Stimulated activated CD4-positive, alpha-beta T cell treated with anti-CD3 and anti-CD28 coated beads, Interleukin-15, amount 100 ng/mL, for 48 hours (primary cell): Measurements from ENCODE around the gene SOX14.

Experiments
- DNase-seq, 2 donors: peaks; one replicate each; pipeline ENCODE4 v3.0.0-alpha.2; 2020; ENCODE audit warnings: low read depth in 2 of 2

SOX14 gene

DNA sequence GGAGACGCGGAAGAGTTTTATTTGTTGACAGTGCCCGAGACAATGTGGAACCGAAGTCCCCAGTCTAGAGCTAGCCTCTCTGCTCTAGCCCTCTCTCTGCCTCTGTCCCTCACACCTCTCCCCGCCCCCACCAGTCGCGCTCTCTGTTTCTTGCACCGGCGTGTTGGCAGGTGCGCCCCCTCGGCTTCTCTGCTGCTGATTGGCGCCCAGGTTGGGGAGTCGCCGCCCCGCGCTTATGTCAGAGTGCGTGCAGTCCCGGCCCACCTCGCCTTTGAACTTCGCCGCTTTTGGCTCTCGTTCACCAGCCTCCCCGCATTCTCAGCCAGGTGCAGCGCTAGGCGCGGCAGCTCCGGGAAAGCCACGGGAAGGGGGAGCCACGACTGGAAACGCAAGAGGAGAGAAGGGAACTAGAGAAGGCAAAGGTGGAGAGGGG is at the start of gene SOX14:
TSS of gene SOX14 (plus strand) at position 315 of the 433 bp plus-strand sequence. CDS start 470 bp downstream, outside the sequence.
- DNase-seq, result no peak

DNA sequence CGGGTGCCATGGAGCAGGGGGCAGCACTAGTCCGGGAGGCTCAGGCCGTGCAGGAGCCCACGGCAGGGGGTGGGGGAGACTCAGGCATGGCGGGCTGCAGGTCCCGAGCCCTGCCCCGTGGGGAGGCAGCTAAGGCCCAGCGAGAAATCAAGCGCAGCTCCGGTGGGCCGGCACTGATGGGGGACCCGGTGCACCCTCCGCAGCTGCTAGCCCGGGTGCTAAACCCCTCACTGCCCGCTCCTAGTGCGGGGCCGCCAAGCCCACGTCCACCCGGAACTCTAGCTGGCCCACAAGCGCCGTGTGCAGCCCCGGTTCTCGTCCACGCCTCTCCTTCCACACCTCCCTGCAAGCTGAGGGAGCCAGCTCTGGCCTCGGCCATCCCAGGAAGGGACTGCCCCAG is 49.6 kb upstream of the SOX14 start:
- no peak for DNase-seq

DNA sequence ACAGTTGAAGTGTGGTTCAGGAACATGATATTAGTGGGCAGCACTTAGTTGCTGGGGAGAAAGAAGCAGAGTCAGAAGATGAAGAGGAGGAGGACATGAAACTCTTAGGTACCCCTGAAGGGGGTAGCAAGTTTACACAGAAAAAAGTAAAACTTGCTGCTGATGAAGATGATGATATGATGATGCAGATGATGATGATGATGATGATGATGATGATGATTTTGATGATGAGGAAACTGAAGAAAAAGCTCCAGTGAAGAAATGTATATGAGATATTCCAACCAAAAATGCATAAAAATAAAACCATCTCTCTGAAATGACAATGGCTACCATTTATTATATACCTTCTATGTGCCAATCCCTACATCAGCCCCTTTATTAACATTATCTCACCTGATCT is 39.9 kb upstream of the SOX14 start:
- no peak for DNase-seq

DNA sequence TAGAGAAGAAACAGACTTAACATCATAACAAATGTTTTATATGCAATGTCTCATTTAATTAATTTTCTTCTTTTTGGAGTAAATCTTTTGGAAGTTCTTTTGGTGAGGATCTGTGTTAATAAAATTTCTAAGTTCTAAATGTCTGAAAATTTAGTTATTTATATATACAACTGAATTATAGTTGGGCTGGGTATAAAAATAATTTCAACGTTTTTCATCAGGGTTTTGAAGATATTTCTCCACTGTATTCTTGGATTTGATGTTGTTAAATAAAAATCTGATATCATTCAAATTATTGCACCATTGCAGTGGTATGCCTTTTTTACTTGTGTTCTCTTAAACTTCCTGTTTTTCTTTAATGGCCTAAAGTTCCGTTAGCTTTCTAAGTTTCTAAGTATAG is 26.9 kb upstream of the SOX14 start:
- no peak for DNase-seq

DNA sequence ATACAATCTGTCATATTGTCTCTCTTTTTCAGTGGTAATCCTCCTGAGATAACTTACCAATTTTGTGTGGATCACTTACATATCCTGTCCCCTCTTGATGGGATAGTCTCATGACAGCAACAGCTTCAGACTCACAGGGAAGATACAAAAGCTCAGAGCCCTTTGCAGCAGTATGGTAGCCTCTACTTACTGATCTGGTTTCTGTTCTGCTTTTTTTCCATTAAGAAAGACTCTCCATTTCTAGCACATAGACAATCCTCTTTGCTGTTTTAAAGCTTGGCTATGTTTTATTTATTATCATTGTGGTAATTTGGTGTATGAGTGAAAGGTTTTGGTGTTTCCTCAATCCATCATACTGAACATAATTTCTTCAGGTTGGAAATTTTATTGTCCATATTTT is 25.4 kb upstream of the SOX14 start:
- DNase-seq, result no peak

DNA sequence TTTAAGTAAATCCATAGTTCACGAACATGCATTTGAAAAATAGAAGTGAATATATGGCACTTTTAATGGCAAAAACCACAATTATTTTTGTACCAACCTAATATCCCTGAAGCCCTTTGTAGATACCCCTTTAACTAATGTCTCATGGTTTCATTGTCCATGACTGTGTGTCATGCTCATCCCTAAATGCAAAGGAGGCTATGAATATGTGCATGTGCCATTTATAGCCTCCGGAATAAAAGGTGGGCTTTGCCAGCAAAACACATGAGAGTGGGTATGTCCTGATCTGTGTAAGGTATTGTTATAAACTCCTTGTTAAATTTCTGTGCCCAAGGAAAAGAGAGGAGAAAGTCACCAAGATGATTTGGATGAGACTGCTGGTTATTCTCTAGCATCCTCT is 20.5 kb upstream of the SOX14 start:
- no peak for DNase-seq

DNA sequence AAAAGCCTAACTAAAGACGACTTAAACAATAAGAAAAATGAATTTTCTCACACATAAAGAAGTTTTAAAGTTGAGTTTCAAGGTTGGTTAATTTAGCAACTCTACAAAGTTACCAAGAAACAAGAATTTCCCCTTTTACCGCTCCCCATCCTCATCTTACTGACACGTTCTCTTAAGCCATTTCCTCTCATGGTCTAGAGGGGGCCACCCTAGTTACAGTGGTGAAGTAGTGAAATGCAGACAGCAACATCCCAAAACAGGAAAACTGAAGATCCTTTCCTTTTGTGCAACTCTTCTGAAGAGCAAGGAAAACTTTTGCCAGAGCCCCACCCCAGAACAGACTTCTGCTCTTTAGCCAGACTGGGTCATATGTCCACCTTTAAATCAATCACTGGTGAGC is 17.3 kb upstream of the SOX14 start:
- no peak for DNase-seq

- no peak for DNase-seq
Measured at GRCh38 chr3:137759505-137759904, 4.6 kb upstream of the SOX14 start.

DNA sequence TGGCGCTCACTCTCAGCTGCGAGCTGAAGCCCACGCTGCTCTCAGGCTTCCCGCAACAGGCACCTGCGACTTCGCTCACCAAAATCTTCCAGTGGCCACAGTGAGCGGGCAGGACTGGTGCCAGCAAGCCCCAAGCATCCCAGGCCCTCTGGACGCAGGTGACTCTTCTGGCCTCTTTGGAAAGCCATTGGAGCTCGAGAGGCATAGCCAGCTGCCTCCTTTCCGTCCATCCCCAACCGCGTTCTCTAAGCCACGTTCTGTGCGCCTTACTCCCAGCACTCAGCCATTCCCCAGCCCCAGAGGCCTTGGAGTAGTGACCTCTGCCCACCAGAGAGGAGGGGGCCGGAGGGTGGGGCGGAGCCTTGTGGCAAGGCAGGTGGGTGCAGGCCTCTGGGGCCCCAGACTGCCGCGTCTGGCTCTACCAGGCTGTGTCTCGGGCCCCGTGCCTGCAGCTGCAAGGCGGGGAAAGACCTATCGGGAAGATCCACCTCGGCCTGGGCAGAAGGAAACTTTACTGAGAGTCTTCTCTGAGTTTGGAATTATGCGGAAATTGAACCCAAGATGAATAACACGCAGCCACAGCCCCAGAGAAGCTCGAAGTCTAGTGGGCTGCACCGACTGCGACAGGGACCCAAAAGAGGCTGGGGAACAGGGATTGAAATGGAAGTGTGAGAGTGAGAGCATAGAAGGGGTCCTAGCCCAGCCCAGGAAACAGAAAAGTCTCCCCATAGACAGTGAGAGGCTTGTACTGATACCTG is 3.6 kb upstream of the SOX14 start:
- DNase-seq, result no peak

- no peak for DNase-seq
Measured at GRCh38 chr3:137761099-137761562, 3.0 kb upstream of the SOX14 start.

DNA sequence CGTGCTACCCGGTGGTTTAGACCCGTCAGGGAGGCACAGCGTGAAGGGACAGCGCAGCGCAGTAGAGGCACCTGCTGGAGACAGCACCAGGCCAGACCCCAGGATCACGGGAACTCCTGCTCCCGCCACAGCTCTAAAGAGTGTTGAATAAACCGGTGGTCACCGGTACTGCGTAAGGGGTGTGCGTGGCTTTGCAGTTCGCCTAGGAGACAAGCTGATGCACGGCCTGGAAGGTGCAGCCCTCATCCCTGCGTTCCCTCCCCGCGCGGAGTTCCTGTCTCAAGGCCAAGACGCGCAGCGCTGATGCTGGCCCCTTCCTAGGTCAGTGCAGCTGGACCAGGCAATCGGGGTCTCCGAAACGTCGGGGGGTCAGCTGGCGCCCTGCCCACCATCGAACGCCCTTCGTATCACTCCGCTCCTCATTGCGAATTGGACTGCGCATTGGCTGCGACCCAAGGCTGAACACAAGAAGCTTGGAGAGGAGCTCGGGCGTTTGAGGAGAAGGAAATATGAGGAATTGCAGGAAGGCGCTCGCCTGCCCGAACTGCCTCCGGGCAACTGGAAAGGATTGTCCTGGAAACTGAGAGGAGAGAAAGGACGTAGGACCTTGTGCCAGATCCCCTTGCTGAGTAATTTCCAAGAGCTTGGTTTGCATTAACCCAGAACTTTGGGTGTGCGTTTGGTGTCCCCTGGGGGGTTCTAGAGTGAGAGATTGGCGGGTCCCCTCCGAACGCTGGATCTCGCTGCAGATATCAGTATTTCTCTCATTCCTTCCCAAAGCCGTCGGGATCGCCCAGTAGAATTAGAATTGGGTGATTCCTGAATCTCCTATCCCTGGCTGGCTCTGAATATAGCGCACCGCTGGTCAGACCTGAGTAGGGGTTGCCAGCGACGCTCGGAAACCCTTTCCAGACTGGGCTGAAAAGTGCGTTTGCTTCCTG is 2.3 kb upstream of the SOX14 start:
- no peak for DNase-seq

DNA sequence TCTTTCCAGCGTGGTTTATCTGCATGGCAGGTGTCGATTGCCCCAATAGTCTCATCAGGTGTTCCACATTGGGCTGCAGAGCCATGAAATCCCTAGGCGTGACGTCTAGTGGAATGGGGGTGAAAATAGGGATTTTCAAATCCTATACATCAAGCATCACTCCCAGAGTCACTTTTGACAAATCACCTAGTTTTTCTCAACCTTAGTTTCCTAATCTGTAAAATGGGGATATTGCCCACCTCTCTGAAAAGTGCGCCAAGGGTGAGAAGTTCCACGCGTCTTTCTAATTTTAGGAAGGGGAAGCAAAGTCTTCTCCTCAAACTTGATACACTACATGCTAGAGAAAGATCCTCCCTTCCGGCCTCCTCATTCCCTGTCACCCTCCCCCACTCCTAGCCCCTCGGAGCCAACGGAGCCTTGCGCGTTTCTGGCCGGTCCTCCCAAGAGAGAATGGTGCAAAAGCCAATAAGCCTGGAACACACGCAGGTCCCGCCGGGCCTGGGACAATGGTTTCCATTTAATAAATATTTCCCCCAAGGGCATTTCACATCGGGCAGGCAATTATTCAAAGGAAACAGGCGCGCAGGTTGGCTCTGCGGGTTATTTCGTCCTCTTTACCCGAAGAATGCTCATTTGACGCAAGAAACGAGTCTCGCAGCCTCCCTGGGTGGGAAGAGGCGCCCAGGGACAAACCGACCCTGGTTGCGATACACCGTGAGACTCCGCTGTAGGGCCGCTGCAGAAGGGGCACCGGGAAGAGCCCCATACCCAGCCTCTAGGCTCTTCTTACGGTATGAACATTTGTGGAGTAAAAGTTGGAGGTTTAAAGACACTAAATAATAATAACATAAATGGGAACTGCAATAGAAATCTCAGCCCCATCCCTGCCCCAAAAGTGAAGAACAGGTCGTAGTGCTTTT is 1.2 kb upstream of the SOX14 start:
- DNase-seq, result no peak

GRCh38 chr3:137763594-137763938 is 549 bp upstream of the SOX14 start:
- DNase-seq, result no peak

DNA sequence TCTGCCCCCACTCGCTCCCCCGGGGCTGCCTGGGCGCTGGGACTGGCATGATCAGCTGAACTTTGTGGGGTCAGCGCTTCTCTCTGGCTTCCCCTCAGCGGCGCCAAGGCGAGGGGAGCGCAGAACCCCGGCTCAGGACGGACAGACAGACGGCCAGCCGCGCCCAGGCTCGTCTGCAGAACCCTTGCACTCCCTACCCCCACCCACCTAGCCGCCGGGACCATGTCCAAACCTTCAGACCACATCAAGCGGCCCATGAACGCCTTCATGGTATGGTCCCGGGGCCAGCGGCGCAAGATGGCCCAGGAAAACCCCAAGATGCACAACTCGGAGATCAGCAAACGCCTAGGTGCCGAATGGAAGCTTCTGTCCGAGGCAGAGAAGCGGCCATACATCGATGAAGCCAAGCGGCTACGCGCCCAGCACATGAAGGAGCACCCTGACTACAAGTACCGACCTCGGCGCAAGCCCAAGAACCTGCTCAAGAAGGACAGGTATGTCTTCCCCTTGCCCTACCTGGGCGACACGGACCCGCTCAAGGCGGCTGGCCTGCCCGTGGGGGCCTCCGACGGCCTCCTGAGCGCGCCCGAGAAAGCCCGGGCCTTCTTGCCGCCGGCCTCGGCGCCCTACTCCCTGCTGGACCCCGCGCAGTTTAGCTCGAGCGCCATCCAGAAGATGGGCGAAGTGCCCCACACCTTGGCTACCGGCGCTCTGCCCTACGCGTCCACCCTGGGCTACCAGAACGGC is 621 bp downstream of the SOX14 start:
- no peak for DNase-seq

GRCh38 chr3:137765310-137766033 is 1.4 kb downstream of the SOX14 start:
- DNase-seq, result no peak

GRCh38 chr3:137766041-137766875 is 2.1 kb downstream of the SOX14 start:
- no peak for DNase-seq

- no peak for DNase-seq
Measured at GRCh38 chr3:137766876-137767537, 2.9 kb downstream of the SOX14 start.

DNA sequence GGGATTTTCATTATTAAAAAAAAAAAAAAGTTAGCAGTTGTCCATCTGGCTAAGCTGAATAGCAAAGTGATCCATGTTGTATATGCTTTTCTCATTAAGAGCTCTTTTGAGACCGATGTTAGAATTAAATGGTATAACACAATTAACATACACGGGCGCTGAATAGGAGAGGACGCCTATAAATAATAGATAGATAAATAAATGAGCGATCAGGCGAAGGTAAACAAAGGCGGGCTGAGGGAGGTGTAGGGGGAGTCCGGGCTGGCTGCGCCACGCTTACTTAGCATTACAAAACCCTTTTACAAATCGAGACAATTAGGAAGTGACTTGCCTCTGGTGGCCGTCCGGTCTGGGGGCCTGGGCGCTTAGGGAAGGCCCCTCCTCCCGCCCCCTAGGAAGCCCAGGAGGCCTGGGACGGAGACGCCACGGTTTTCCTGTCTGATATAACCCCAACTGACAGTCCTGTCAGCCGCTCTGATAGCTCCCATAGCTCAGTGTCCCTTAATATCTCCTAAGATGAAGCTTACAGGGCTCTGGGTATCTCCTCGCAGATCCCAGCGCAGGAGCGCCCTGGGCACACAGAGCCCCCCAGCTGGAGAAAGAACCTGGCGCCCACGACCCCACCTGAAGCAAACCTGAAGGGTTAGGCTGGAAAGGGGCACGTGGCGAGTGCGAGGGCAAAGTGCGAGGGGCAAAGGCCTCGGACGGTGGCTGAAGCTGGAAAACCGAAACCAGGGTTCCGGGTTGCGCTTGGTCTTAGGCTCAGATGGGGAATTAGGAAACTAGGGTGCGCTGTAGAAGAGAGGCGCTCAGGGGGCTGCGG is 3.6 kb downstream of the SOX14 start:
- no peak for DNase-seq
